Uterus (tissue), 2 donors: ENCODE measurements around the gene ARHGAP1.

Experiments used
- CTCF ChIP-seq, 4 experiments: fragments of 200-600 bp in 2 of 4; fragments of 450-650 bp in 2 of 4; sonication (generic) in 2 of 4; IDR thresholded peaks; one replicate each; pipeline ENCODE4 v1.5.1; 2016 to 2019; ENCODE audit warnings: antibody characterized with exemption in 4 of 4, mild to moderate bottlenecking in 2 of 4, moderate library complexity in 1 of 4
- POLR2A ChIP-seq, 2 donors: fragments of 450-650 bp; IDR thresholded peaks; one replicate each; pipeline ENCODE4 v1.6.1; 2016; ENCODE audit warnings: antibody characterized with exemption in 2 of 2, mild to moderate bottlenecking in 1 of 2, moderate library complexity in 1 of 2

- TF ChIP-seq CTCF (IDR thresholded peaks at IDR 0.05), result no peak
- no peak for TF ChIP-seq POLR2A (IDR thresholded peaks at IDR 0.05)
These were observed 25.2 kb upstream of the ARHGAP1 start for GRCh38 chr11:46725338-46726205.
